Suprapubic skin (tissue), 4 donors: Measurements from ENCODE around the gene IQCE. TPM values are rescaled to one million over a fixed set of nuclear protein-coding genes. Genes with fewer than 3 reads are reported as not detected.

Source experiments
- DNase-seq, 2 donors: peaks; one replicate each; pipeline ENCODE4 v3.0.0-alpha.2; 2019; ENCODE audit warnings: low spot score in 2 of 2
- H3K27ac ChIP-seq: fragments of 200-600 bp; sonication (generic); one replicate; pipeline ENCODE4 v1.5.1; 2019
- H3K27me3 ChIP-seq: fragments of 200-600 bp; sonication (generic); one replicate; pipeline ENCODE4 v1.5.1; 2019
- H3K36me3 ChIP-seq: fragments of 200-600 bp; sonication (generic); one replicate; pipeline ENCODE4 v1.5.1; 2019
- H3K4me1 ChIP-seq: fragments of 200-600 bp; sonication (generic); one replicate; pipeline ENCODE4 v1.5.1; 2019
- H3K4me3 ChIP-seq: fragments of 200-600 bp; sonication (generic); one replicate; pipeline ENCODE4 v1.5.1; 2019; ENCODE audit warnings: mild to moderate bottlenecking
- H3K9me3 ChIP-seq: fragments of 200-600 bp; sonication (generic); one replicate; pipeline ENCODE4 v1.5.1; 2019
- CTCF ChIP-seq, 2 donors: fragments of 200-600 bp in 1 of 2; fragments of 450-650 bp in 1 of 2; sonication (generic) in 1 of 2; IDR thresholded peaks; one replicate each; pipeline ENCODE4 v1.5.1; 2016 to 2019; ENCODE audit warnings: antibody characterized with exemption in 2 of 2, mild to moderate bottlenecking in 1 of 2, moderate library complexity in 1 of 2
- EP300 ChIP-seq: sonication (generic); formaldehyde crosslinking; IDR thresholded peaks from one replicate; pipeline ENCODE4 v1.6.1; 2017; ENCODE audit warnings: antibody characterized with exemption
- POLR2A ChIP-seq, 2 donors: fragments of 450-650 bp; IDR thresholded peaks; one replicate each; pipeline ENCODE4 v1.6.1; 2017; ENCODE audit warnings: antibody characterized with exemption in 2 of 2, mild to moderate bottlenecking in 2 of 2, moderate library complexity in 2 of 2
- POLR2AphosphoS5 ChIP-seq, 3 donors: sonication (generic); formaldehyde crosslinking; IDR thresholded peaks; one replicate each; pipeline ENCODE4 v1.6.1; 2017; ENCODE audit warnings: antibody characterized with exemption in 3 of 3
- WGBS: methylation state at CpG from one replicate; pipeline ENCODE4 v1.1.5; 2018; 5-methylcytosine and 5-hydroxymethylcytosine counted together
- total RNA-seq, 4 donors: library from RNA; depleted of rRNA; stranded (reverse); fragments of >200 nt; gene quantifications; one replicate each; pipeline ENCODE4 v1.1.0, GENCODE V29; 2016

IQCE gene
- total RNA-seq, 4 donors from 2014 or later = 10.1 to 18.8 (median 15.7) TPM

GRCh38 chr7:2597273-2597640, 38.5 kb downstream of the IQCE start:
- Histone ChIP-seq H3K36me3 (peaks cover 75% of the 10 kb centered on the region), H3K27me3 (no peaks in the 10 kb centered on the region), H3K27ac (no peak overlapping the region), H3K9me3 (no peaks in the 10 kb centered on the region), H3K4me3 (no peak overlapping the region), H3K4me1 (no peaks in the 10 kb centered on the region)
- DNase-seq = no peak
- 91% methylated on average over 8 of the region's 13 CpGs for WGBS
- TF ChIP-seq CTCF (IDR thresholded peaks at IDR 0.05) (no peak), EP300 (no peak), POLR2AphosphoS5 (IDR thresholded peaks at IDR 0.05) (no peak), POLR2A (IDR thresholded peaks at IDR 0.05) (no peak)

DNA sequence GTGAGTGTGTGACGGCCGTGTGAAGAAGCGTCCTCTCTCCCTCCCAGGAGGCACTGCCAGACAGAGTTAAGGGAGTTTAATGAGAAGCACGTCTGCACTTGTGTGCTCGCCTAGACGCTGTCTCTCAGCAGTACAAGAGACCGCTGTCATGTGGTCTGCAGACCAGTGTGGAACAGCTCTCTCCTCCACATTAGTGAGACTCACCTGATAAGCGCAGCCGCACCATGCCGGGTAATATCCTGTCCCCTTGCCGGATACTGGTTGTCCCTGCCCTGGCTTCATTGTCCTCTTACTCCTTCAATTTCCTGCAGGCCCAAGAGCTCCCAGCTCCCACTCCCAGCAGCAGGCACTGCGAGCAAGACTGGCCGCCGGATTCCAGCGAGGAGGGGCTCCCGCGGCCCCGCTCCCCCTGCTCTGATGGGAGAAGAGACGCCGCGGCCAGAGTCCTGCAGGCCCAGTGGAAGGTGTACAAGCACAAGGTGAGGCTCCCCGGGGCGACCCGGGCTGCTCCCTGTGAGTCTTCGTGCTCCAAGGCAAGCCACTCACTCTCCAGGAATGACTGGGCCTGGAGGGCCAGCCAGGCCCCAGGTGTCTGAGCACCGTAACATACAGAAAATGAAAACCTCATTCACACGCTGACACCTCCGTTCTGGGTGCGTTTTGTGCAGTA, 39.5 kb downstream of the IQCE start:
- Histone ChIP-seq H3K27ac (no peak overlapping the region), H3K27me3 (no peaks in the 10 kb centered on the region), H3K4me1 (peaks cover 5% of the 10 kb centered on the region), H3K4me3 (no peak overlapping the region), H3K36me3 (peaks cover 65% of the 10 kb centered on the region), H3K9me3 (no peaks in the 10 kb centered on the region)
- TF ChIP-seq EP300 (no peak), POLR2A (IDR thresholded peaks at IDR 0.05) (no peak), CTCF (IDR thresholded peaks at IDR 0.05) (no peak), POLR2AphosphoS5 (IDR thresholded peaks at IDR 0.05) (no peak)
- DNase-seq = no peak
- 83% methylated on average over 29 of the region's 29 CpGs for WGBS

DNA sequence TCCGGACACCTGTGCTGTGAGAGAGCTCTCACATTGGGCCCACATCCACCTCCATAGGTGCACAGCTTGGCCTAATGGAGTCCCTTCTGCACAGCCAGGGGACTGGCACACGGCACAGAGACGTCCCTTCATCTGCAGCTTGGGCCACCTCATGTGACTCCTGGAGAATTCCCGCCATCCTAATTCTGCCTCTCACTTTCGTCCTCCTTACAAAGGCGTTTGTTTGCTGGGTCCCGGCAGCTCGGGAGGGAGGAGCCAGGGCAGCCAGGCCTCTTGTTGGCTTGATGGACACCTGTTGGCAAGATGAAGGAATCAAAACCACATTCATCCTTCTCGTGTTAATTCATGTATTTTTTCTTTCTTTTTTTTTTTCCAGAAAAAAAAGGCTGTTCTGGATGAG, 42.3 kb downstream of the IQCE start:
- DNase-seq = no peak
- no peaks in the 10 kb centered on the region for H3K9me3 ChIP-seq
- H3K4me3 ChIP-seq = no peak overlapping the region
- H3K36me3 ChIP-seq = peaks cover 42% of the 10 kb centered on the region
- no peaks in the 10 kb centered on the region for H3K27me3 ChIP-seq
- 84% methylated on average over 8 of the region's 9 CpGs for WGBS
- H3K27ac ChIP-seq = no peak overlapping the region
- H3K4me1 ChIP-seq = peaks cover 5% of the 10 kb centered on the region
- TF ChIP-seq EP300 (no peak), POLR2A (IDR thresholded peaks at IDR 0.05) (no peak), CTCF (IDR thresholded peaks at IDR 0.05) (no peak), POLR2AphosphoS5 (IDR thresholded peaks at IDR 0.05) (no peak)

- Histone ChIP-seq H3K9me3 (no peaks in the 10 kb centered on the region), H3K36me3 (peaks cover 38% of the 10 kb centered on the region), H3K4me3 (no peak overlapping the region), H3K4me1 (peaks cover 12% of the 10 kb centered on the region), H3K27me3 (no peaks in the 10 kb centered on the region), H3K27ac (no peak overlapping the region)
- no peak for TF ChIP-seq POLR2A (IDR thresholded peaks at IDR 0.05)
- no peak for TF ChIP-seq POLR2AphosphoS5 (IDR thresholded peaks at IDR 0.05)
- TF ChIP-seq CTCF (IDR thresholded peaks at IDR 0.05) = no peak
- TF ChIP-seq EP300 = no peak
- DNase-seq = no peak
- 96% methylated on average over 11 of the region's 11 CpGs for WGBS
Measured at GRCh38 chr7:2601907-2602306, 43.1 kb downstream of the IQCE start.

GRCh38 chr7:2602406-2603043, 43.7 kb downstream of the IQCE start:
- peaks cover 32% of the 10 kb centered on the region for H3K36me3 ChIP-seq
- 86% methylated on average over 6 of the region's 19 CpGs for WGBS

More at GRCh38 chr7:2602406-2603043, 43.7 kb downstream of the IQCE start:
- Histone ChIP-seq H3K4me3 (no peak overlapping the region), H3K9me3 (no peaks in the 10 kb centered on the region), H3K27me3 (no peaks in the 10 kb centered on the region), H3K27ac (no peak overlapping the region), H3K4me1 (peaks cover 17% of the 10 kb centered on the region)
- no peak for DNase-seq
- no peak for TF ChIP-seq EP300
- no peak for TF ChIP-seq POLR2AphosphoS5 (IDR thresholded peaks at IDR 0.05)
